GM12865 (cell line): ENCODE results near the gene AATF.

Source experiments
- DNase-seq: peaks from one replicate; pipeline ENCODE4 v3.0.0; 2010; ENCODE audit warnings: low read depth
- H3K4me3 ChIP-seq: 2 replicates; pipeline ENCODE4 v1.5.1; 2011; ENCODE audit warnings: mild to moderate bottlenecking, low read depth, low read length, control low read depth
- TF ChIP-seq, protein P1 (sequence below): IDR thresholded peaks from 2 replicates; pipeline ENCODE4 v1.5.1; 2011; ENCODE audit warnings: low read length, control low read depth, low read depth, inconsistent platforms; ENCODE audit not compliant: insufficient read depth; ENCODE audit errors: missing control alignments

AATF gene

DNA sequence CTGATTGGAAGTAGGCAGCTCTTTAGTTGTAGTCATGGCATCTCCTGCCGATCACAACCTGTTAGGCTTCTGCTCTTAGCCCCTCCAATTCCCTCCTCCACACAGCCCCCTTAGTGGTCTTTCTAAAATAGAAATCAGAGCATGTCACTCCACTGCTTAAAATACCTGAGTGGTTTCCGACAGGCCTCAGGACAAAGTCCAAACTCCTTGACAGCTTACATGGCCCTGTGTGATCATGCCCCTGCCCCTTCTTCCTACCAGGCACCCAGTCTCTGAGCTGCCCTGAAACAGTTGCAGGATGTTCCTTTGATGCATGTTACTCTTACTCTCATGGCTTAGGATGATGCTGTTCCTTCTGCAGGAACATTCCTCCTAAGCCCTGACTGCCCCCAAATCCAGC is 147.3 kb downstream of the AATF start:
- TF ChIP-seq, protein P1, sequence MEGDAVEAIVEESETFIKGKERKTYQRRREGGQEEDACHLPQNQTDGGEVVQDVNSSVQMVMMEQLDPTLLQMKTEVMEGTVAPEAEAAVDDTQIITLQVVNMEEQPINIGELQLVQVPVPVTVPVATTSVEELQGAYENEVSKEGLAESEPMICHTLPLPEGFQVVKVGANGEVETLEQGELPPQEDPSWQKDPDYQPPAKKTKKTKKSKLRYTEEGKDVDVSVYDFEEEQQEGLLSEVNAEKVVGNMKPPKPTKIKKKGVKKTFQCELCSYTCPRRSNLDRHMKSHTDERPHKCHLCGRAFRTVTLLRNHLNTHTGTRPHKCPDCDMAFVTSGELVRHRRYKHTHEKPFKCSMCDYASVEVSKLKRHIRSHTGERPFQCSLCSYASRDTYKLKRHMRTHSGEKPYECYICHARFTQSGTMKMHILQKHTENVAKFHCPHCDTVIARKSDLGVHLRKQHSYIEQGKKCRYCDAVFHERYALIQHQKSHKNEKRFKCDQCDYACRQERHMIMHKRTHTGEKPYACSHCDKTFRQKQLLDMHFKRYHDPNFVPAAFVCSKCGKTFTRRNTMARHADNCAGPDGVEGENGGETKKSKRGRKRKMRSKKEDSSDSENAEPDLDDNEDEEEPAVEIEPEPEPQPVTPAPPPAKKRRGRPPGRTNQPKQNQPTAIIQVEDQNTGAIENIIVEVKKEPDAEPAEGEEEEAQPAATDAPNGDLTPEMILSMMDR: no peak

GRCh38 chr17:37097154-37097553 is 148.4 kb downstream of the AATF start:
- no peak overlapping the region for H3K4me3 ChIP-seq
- no peak for DNase-seq

More for the DNA sequence above, 147.3 kb downstream of the AATF start:
- H3K4me3 ChIP-seq: no peak overlapping the region
- no peak for DNase-seq

DNA sequence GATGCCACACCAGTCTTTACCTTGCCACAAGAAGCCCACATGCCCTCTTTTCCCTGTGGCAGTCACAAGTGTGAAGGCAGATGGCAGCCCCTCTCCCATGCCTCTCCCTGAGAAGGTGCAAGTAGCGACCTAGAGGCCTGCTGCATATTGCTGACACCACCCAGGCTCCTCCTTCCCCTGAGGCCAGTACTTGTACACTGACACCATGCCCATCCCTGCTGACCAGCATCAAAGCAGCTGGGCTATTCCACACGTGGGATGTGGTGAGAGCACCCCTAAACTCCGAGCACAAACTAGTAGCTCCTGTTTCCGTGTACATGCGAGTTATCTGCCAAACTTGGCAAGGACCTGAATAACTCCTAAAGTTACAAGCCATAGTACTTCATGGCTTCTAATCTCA is 149.4 kb downstream of the AATF start:
- H3K4me3 ChIP-seq: no peak overlapping the region
- DNase-seq: no peak
- TF ChIP-seq, protein P1: no peak

More at GRCh38 chr17:37097154-37097553, 148.4 kb downstream of the AATF start:
- TF ChIP-seq, protein P1: no peak

DNA sequence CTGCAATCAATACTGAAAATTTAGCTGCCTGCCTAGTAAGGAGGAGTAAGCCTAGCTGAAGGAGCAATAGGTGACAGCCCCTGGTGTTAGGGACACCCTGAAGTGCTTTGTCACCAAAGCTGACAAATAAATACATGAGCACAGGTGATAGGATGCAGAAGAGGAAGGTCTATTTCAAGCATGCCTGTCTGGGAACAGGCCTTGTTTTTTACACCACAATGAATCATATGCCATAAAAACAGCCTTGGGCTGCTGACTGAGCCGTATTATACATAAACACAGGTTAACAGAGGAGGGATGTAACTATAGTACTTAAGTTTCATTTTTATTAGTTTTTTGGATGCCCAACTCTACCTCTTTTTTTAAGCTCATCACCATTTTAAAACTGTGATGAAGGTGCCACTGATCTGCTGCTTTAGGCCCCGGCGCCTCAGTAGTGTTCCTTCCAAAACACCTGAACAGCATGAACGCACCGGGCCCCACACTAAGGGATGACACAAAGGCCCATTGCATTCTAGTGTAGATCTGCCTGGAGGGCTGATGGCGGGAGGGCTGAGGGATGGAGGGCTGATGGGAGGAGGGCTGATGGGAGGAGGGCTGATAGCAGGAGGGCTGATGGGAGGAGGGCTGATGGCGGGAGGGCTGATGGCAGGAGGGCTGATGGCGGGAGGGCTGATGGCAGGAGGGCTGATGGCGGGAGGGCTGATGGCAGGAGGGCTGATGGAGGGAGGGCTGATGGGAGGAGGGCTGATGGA is 150.3 kb downstream of the AATF start:
- no peak overlapping the region for H3K4me3 ChIP-seq
- TF ChIP-seq, protein P1: no peak
- DNase-seq: no peak

DNA sequence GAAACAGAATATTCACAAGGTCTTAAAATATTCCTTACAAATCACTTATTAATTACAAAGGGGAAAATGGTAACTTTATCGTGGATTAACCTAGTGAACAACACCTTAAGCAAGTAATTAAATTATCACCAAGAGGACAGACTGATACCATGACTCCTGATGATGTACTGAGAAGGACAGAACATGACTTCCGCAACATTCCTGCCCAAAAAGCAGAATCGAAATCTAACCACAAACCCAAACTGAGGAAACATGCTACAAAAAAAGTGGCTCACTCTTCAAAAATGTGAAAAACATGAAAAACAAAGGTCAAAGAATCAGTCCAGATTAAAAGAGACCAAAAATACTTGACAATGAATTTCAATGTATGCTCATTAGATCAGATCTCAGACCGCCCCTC is 151.5 kb downstream of the AATF start:
- no peak for DNase-seq

DNA sequence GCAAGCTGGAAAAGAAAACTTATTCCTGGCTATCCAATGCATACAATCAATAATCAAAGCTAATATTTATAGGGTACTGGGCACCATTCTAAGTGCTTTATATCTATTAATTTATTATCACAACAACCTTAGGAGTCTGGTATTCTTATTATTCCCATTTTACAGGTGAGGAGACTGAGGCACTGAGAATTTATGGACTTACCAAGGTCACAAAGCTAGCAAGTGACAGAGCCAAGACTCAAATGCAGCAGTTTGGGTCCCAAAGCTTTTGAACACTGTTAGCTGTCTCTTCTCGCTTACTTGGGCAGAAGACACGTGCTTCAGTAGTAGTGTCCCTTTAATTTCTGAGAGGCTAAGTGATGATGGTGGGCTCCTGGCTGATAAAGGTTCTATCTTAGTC is 152.6 kb downstream of the AATF start:
- no peak for DNase-seq
- TF ChIP-seq, protein P1: no peak
- no peak overlapping the region for H3K4me3 ChIP-seq

More for the DNA sequence above, 151.5 kb downstream of the AATF start:
- no peak overlapping the region for H3K4me3 ChIP-seq
- TF ChIP-seq, protein P1: no peak

DNA sequence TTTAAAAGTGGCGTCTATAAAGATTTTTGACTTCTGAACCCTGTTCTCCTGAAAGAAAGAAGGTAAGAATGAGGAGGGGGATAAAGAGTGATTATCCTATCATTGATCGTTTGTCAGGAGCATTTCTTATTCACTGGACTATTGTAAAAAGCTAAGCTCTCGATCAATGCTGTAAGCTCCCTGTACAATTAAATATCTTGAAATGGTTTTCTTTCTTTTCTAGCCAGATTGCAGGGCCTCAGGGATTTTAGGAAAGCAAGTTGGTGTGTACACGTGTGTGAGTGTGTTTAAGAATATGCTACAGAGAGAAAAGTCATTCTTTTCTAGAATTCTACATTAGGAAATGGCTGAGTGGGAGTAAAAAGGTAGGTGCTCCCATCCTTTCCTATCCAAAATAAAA is 154.5 kb downstream of the AATF start:
- TF ChIP-seq, protein P1: no peak
- DNase-seq: no peak
- no peak overlapping the region for H3K4me3 ChIP-seq
